ENCODE data around the gene CCDC89.

DNA sequence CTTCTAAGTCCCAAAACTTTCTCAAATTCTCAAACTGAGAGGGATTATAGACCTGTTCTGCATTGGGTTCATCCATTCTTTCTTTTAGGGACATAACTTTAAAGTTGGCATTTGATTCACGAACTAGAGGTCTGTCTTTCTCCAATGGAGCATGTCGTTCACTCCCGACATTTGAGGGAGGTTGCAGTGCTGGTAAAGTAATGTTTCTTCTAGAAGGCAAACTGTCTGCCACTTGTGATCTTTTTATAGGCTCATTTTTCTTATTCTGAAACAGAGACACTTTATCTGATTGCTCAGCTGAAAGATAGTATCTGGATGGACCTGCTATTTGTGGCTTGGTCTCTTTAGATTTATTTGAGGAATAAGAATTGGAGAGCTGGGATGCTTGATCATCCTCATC lies 40.4 kb upstream of the CCDC89 start:
- TF ChIP-seq, protein P1, sequence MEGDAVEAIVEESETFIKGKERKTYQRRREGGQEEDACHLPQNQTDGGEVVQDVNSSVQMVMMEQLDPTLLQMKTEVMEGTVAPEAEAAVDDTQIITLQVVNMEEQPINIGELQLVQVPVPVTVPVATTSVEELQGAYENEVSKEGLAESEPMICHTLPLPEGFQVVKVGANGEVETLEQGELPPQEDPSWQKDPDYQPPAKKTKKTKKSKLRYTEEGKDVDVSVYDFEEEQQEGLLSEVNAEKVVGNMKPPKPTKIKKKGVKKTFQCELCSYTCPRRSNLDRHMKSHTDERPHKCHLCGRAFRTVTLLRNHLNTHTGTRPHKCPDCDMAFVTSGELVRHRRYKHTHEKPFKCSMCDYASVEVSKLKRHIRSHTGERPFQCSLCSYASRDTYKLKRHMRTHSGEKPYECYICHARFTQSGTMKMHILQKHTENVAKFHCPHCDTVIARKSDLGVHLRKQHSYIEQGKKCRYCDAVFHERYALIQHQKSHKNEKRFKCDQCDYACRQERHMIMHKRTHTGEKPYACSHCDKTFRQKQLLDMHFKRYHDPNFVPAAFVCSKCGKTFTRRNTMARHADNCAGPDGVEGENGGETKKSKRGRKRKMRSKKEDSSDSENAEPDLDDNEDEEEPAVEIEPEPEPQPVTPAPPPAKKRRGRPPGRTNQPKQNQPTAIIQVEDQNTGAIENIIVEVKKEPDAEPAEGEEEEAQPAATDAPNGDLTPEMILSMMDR (IDR thresholded peaks at IDR 0.05; ENCODE audit: insufficient read depth, low read length, poor library complexity, severe bottlenecking) = no peak
- no peak for TF ChIP-seq EZH2phosphoT487 (conservative IDR thresholded peaks at IDR 0.05; ENCODE audit: low read length)
